CD8-positive, alpha-beta memory T cell (primary cell): Measurements from ENCODE around the gene TTC33. TPM values are rescaled to one million over a fixed set of nuclear protein-coding genes. Genes with fewer than 3 reads are reported as not detected.

ENCODE experiments used
- CTCF ChIA-PET: fragments of 350-600 bp; sonication (Branson Sonifier 250); formaldehyde crosslinking; loops from one replicate; lab custom pipeline; 2021; ENCODE audit warnings: antibody characterized with exemption; lab: Charles Lee
- POLR2A ChIA-PET: fragments of 350-600 bp; sonication (Branson Sonifier 250); formaldehyde crosslinking; loops from one replicate; lab custom pipeline; 2021; ENCODE audit warnings: antibody characterized with exemption; lab: Charles Lee
- DNase-seq, 5 donors: peaks; one replicate each; pipeline versions ENCODE4 v3.0.0 to v3.0.0-alpha.2; 2020 to 2022; ENCODE audit warnings: mixed read lengths in 1 of 5
- H3K27ac ChIP-seq: one replicate; pipeline ENCODE4 v1.7.0; 2013; ENCODE audit warnings: low read depth, mild to moderate bottlenecking, low read length, moderate library complexity
- H3K27me3 ChIP-seq: 2 replicates; pipeline ENCODE4 v1.7.0; 2013; ENCODE audit warnings: low read length, mild to moderate bottlenecking; ENCODE audit not compliant: insufficient read depth, poor library complexity, severe bottlenecking
- H3K36me3 ChIP-seq: 2 replicates; pipeline ENCODE4 v1.7.0; 2013; ENCODE audit warnings: mild to moderate bottlenecking, low read length, moderate library complexity; ENCODE audit not compliant: insufficient read depth
- H3K4me1 ChIP-seq: 2 replicates; pipeline ENCODE4 v1.7.0; 2013; ENCODE audit warnings: mild to moderate bottlenecking, low read length, moderate library complexity; ENCODE audit not compliant: insufficient read depth
- H3K4me3 ChIP-seq: 2 replicates; pipeline ENCODE4 v1.7.0; 2013; ENCODE audit warnings: mild to moderate bottlenecking, low read length
- H3K9me3 ChIP-seq: 2 replicates; pipeline ENCODE4 v1.7.0; 2013; ENCODE audit warnings: mild to moderate bottlenecking, low read length
- H3K27ac Mint-ChIP-seq, 8 donors: one replicate each; pipeline ENCODE4 v1.8.0; 2020 to 2021; ENCODE audit warnings: mixed read lengths in 8 of 8, mild to moderate bottlenecking in 6 of 8, inconsistent platforms in 3 of 8, moderate library complexity in 3 of 8
- H3K27me3 Mint-ChIP-seq, 2 donors: one replicate each; pipeline ENCODE4 v1.8.0; 2020 to 2021; ENCODE audit warnings: mixed read lengths in 2 of 2, mild to moderate bottlenecking in 1 of 2, moderate library complexity in 1 of 2
- H3K36me3 Mint-ChIP-seq, 3 donors: one replicate each; pipeline ENCODE4 v1.8.0; 2020 to 2021; ENCODE audit warnings: mixed read lengths in 3 of 3, inconsistent platforms in 1 of 3, mild to moderate bottlenecking in 1 of 3
- H3K4me1 Mint-ChIP-seq, 3 donors: one replicate each; pipeline ENCODE4 v1.8.0; 2020 to 2021; ENCODE audit warnings: mixed read lengths in 3 of 3, inconsistent platforms in 1 of 3, mild to moderate bottlenecking in 1 of 3
- H3K4me3 Mint-ChIP-seq, 7 donors: one replicate each; pipeline ENCODE4 v1.8.0; 2020 to 2021; ENCODE audit warnings: mixed read lengths in 7 of 7, mild to moderate bottlenecking in 6 of 7, moderate library complexity in 4 of 7, inconsistent platforms in 2 of 7
- H3K9me3 Mint-ChIP-seq, 5 donors: one replicate each; pipeline ENCODE4 v1.8.0; 2020 to 2022; ENCODE audit warnings: mixed read lengths in 5 of 5, mild to moderate bottlenecking in 3 of 5, moderate library complexity in 2 of 5, inconsistent platforms in 1 of 5
- polyA plus RNA-seq: library from polyadenylated mRNA; unstranded; fragments of 300-500 nt; fragmentation: Illumina TruSeq; gene quantifications from one replicate; pipeline ENCODE4 v1.2.3, GENCODE V29; 2021
- total RNA-seq, 2 experiments: library from RNA; stranded (reverse); gene quantifications; one replicate each; pipeline ENCODE4 v1.2.3, GENCODE V29; 2021

TTC33 gene
- total and polyA plus RNA-seq, 3 experiments from 2014 or later: 13.9 to 27.7 (median 25.3) TPM

- Mint-ChIP-seq H3K27ac (no peak overlapping the region), H3K27me3 (no peaks in the 10 kb centered on the region), H3K36me3 (peaks cover 0 to 23% (median 10%) of the 10 kb centered on the region in 3 donors), H3K9me3 (no peaks in the 10 kb centered on the region), H3K4me3 (no peak overlapping the region), H3K4me1 (peaks cover 12 to 28% (median 15%) of the 10 kb centered on the region in 3 donors)
- Histone ChIP-seq H3K9me3 (no peaks in the 10 kb centered on the region), H3K36me3 (no peaks in the 10 kb centered on the region), H3K27me3 (no peaks in the 10 kb centered on the region), H3K4me3 (peak overlapping the region; percentile 93), H3K27ac (peak overlapping the region; percentile 89), H3K4me1 (peaks cover 14% of the 10 kb centered on the region)
- peak; percentile 43 to 76 (median 50) for DNase-seq
- ChIA-PET POLR2A (interaction anchor here (1.1 kb wide), 1 partner anchor 80 kb away, joined by 3 read pairs; the partner anchor contains the start of gene RPL37), CTCF (interaction anchor here (0.8 to 2.1 kb wide), 4 partner anchors 9 to 48 kb away, joined by 3 to 6 read pairs (median 4); partner anchors contain the start of gene PRKAA1)
Measured at GRCh38 chr5:40755093-40755406, 711 bp downstream of the TTC33 start.

- no peaks in the 10 kb centered on the region for H3K27me3 Mint-ChIP-seq
- peak in 2 of 5 donors; percentile 47 to 59 for DNase-seq
- H3K4me3 Mint-ChIP-seq: no peak overlapping the region
- peak overlapping the region; percentile 89 for H3K27ac ChIP-seq
- ChIA-PET POLR2A (interaction anchor here (1.1 kb wide), 1 partner anchor 81 kb away, joined by 3 read pairs; the partner anchor contains the start of gene RPL37), CTCF (interaction anchor here (1.0 to 2.1 kb wide), 3 partner anchors 8 to 44 kb away, joined by 3 to 6 read pairs (median 4); partner anchors contain the start of gene PRKAA1)
- H3K27ac Mint-ChIP-seq: no peak overlapping the region
- H3K36me3 ChIP-seq: no peaks in the 10 kb centered on the region
- H3K9me3 Mint-ChIP-seq: no peaks in the 10 kb centered on the region
- peaks cover 14% of the 10 kb centered on the region for H3K4me1 ChIP-seq
- H3K36me3 Mint-ChIP-seq: peaks cover 0 to 23% (median 10%) of the 10 kb centered on the region in 3 donors
- no peaks in the 10 kb centered on the region for H3K9me3 ChIP-seq
- H3K4me3 ChIP-seq: peak overlapping the region; percentile 93
- H3K27me3 ChIP-seq: no peaks in the 10 kb centered on the region
- peaks cover 12 to 29% (median 16%) of the 10 kb centered on the region in 3 donors for H3K4me1 Mint-ChIP-seq
Measured at GRCh38 chr5:40754381-40755092, 1.2 kb downstream of the TTC33 start.

GRCh38 chr5:40746703-40747102 is 9.1 kb downstream of the TTC33 start:
- Mint-ChIP-seq H3K27me3 (no peaks in the 10 kb centered on the region), H3K27ac (peak overlapping the region in 1 of 8 donors; percentile 77), H3K4me3 (no peak overlapping the region), H3K4me1 (peaks cover 24 to 56% (median 52%) of the 10 kb centered on the region in 3 donors), H3K9me3 (no peaks in the 10 kb centered on the region), H3K36me3 (peaks cover 4 to 46% (median 7%) of the 10 kb centered on the region in 3 donors)
- no peaks in the 10 kb centered on the region for H3K9me3 ChIP-seq
- ChIA-PET POLR2A (interaction anchor here (0.7 kb wide), 1 partner anchor 389 kb away, joined by 3 read pairs; no protein-coding TSS in a partner anchor), CTCF (interaction anchor here (0.8 to 1.5 kb wide), 3 partner anchors 8 to 852 kb away, joined by 3 to 6 read pairs (median 3); partner anchors contain the start of gene TTC33)
- H3K27me3 ChIP-seq: no peaks in the 10 kb centered on the region
- H3K27ac ChIP-seq: no peak overlapping the region
- DNase-seq: no peak
- peaks cover under 1% of the 10 kb centered on the region for H3K36me3 ChIP-seq
- H3K4me3 ChIP-seq: no peak overlapping the region
- no peaks in the 10 kb centered on the region for H3K4me1 ChIP-seq

- CTCF ChIA-PET: no interaction called here
- no peak overlapping the region for H3K27ac ChIP-seq
- H3K9me3 Mint-ChIP-seq: peaks cover 2 to 12% (median 8%) of the 10 kb centered on the region in 5 donors
- POLR2A ChIA-PET: no interaction called here
- DNase-seq: no peak
- no peaks in the 10 kb centered on the region for H3K4me1 ChIP-seq
- peaks cover 10% of the 10 kb centered on the region for H3K36me3 ChIP-seq
- no peak overlapping the region for H3K4me3 ChIP-seq
- no peaks in the 10 kb centered on the region for H3K27me3 ChIP-seq
- no peak overlapping the region for H3K4me3 Mint-ChIP-seq
- peaks cover 15 to 35% (median 31%) of the 10 kb centered on the region in 3 donors for H3K4me1 Mint-ChIP-seq
- H3K27me3 Mint-ChIP-seq: no peaks in the 10 kb centered on the region
- peak overlapping the region in 1 of 8 donors; percentile 17 for H3K27ac Mint-ChIP-seq
- peaks cover 21 to 60% (median 22%) of the 10 kb centered on the region in 3 donors for H3K36me3 Mint-ChIP-seq
- no peaks in the 10 kb centered on the region for H3K9me3 ChIP-seq
Measured at GRCh38 chr5:40743771-40744170, 12.0 kb downstream of the TTC33 start.

GRCh38 chr5:40738502-40738901 is 17.3 kb downstream of the TTC33 start:
- H3K27me3 ChIP-seq: no peaks in the 10 kb centered on the region
- peaks cover 2 to 12% (median 8%) of the 10 kb centered on the region in 5 donors for H3K9me3 Mint-ChIP-seq
- CTCF ChIA-PET: interaction anchor here (1.0 to 1.1 kb wide), 2 partner anchors 17 to 790 kb away, joined by 3 to 4 read pairs; partner anchors contain the start of gene TTC33

GRCh38 chr5:40736103-40736875 is 19.5 kb downstream of the TTC33 start:
- Histone ChIP-seq H3K27me3 (no peaks in the 10 kb centered on the region), H3K4me1 (no peaks in the 10 kb centered on the region), H3K27ac (no peak overlapping the region), H3K4me3 (no peak overlapping the region), H3K36me3 (peaks cover 5% of the 10 kb centered on the region), H3K9me3 (no peaks in the 10 kb centered on the region)
- POLR2A ChIA-PET: no interaction called here
- no peaks in the 10 kb centered on the region for H3K27me3 Mint-ChIP-seq
- peaks cover 21 to 43% (median 28%) of the 10 kb centered on the region in 3 donors for H3K36me3 Mint-ChIP-seq
- H3K9me3 Mint-ChIP-seq: peaks cover 2 to 12% (median 8%) of the 10 kb centered on the region in 5 donors
- CTCF ChIA-PET: interaction anchor here (2.4 kb wide), 1 partner anchor 11 kb away, joined by 9 read pairs; no protein-coding TSS in a partner anchor
- peaks cover 10 to 28% (median 28%) of the 10 kb centered on the region in 3 donors for H3K4me1 Mint-ChIP-seq
- H3K4me3 Mint-ChIP-seq: no peak overlapping the region
- no peak overlapping the region for H3K27ac Mint-ChIP-seq
- DNase-seq: peak in 2 of 5 donors; percentile 36 to 44

More at GRCh38 chr5:40738502-40738901, 17.3 kb downstream of the TTC33 start:
- peaks cover 10% of the 10 kb centered on the region for H3K36me3 ChIP-seq
- H3K4me3 ChIP-seq: no peak overlapping the region
- Mint-ChIP-seq H3K36me3 (peaks cover 24 to 48% (median 31%) of the 10 kb centered on the region in 3 donors), H3K27me3 (no peaks in the 10 kb centered on the region), H3K27ac (no peak overlapping the region), H3K4me3 (no peak overlapping the region), H3K4me1 (peaks cover 7 to 24% (median 23%) of the 10 kb centered on the region in 3 donors)
- H3K4me1 ChIP-seq: no peaks in the 10 kb centered on the region
- H3K9me3 ChIP-seq: no peaks in the 10 kb centered on the region
- POLR2A ChIA-PET: no interaction called here
- no peak for DNase-seq
- H3K27ac ChIP-seq: no peak overlapping the region

GRCh38 chr5:40735609-40736008 is 20.2 kb downstream of the TTC33 start:
- POLR2A ChIA-PET: no interaction called here
- H3K27ac Mint-ChIP-seq: peak overlapping the region in 3 of 8 donors; percentile 7 to 58 (median 14)
- DNase-seq: no peak

More at GRCh38 chr5:40735609-40736008, 20.2 kb downstream of the TTC33 start:
- Mint-ChIP-seq H3K36me3 (peaks cover 14 to 40% (median 22%) of the 10 kb centered on the region in 3 donors), H3K4me1 (peaks cover 11 to 32% (median 31%) of the 10 kb centered on the region in 3 donors), H3K4me3 (no peak overlapping the region), H3K9me3 (peaks cover 2 to 5% (median 4%) of the 10 kb centered on the region in 5 donors), H3K27me3 (no peaks in the 10 kb centered on the region)
- Histone ChIP-seq H3K27ac (no peak overlapping the region), H3K9me3 (no peaks in the 10 kb centered on the region), H3K4me3 (no peak overlapping the region), H3K27me3 (no peaks in the 10 kb centered on the region), H3K36me3 (no peaks in the 10 kb centered on the region), H3K4me1 (no peaks in the 10 kb centered on the region)
- CTCF ChIA-PET: interaction anchor here (2.4 kb wide), 1 partner anchor 11 kb away, joined by 9 read pairs; no protein-coding TSS in a partner anchor
